NT2/D1 (cell line): Measurements from ENCODE around the gene RFTN1.

ENCODE experiments used
- SUZ12 ChIP-seq: IDR thresholded peaks from 2 replicates; pipeline ENCODE4 v1.6.1; 2011; ENCODE audit not compliant: insufficient read length, insufficient read depth; ENCODE audit errors: extremely low read depth
- YY1 ChIP-seq: IDR thresholded peaks from 2 replicates; pipeline ENCODE4 v1.6.1; 2011; ENCODE audit not compliant: insufficient read length, insufficient read depth
- ZNF274 ChIP-seq: IDR thresholded peaks from 2 replicates; pipeline ENCODE4 v1.6.1; 2011; ENCODE audit warnings: mild to moderate bottlenecking, low read depth, low read length

- TF ChIP-seq ZNF274 (no peak), YY1 (no peak), SUZ12 (no peak)
Observed at GRCh38 chr3:16428612-16429011, 84.9 kb downstream of the RFTN1 start.
